Omental fat pad (tissue), 4 donors: ENCODE data around the gene ALB. TPM values are rescaled to one million over a fixed set of nuclear protein-coding genes. Genes with fewer than 3 reads are reported as not detected.

Source experiments
- ATAC-seq: fragments of 150-250 bp; one replicate; pipeline ENCODE4 v1.9.1; 2016; ENCODE audit warnings: mild to moderate bottlenecking, moderate library complexity; ENCODE audit not compliant: low FRiP score
- DNase-seq: peaks from one replicate; pipeline ENCODE4 v3.0.0-alpha.2; 2019; ENCODE audit warnings: low spot score
- CTCF ChIP-seq, 3 donors: fragments of 450-650 bp; IDR thresholded peaks; one replicate each; pipeline ENCODE4 v1.5.1; 2016 to 2017; ENCODE audit warnings: antibody characterized with exemption in 3 of 3, mild to moderate bottlenecking in 3 of 3, moderate library complexity in 2 of 3
- total RNA-seq, 4 donors: library from RNA; depleted of rRNA; stranded (reverse); fragments of >200 nt; gene quantifications; one replicate each; pipeline ENCODE4 v1.1.0, GENCODE V29; 2016

Gene ALB
- total RNA-seq, 4 donors from 2014 or later, result 1.2 TPM; not detected in 3

GRCh38 chr4:73419106-73420038 is 15.3 kb downstream of the ALB start:
- TF ChIP-seq CTCF (IDR thresholded peaks at IDR 0.05), result no peak
- no peak for ATAC-seq
- DNase-seq, result no peak

GRCh38 chr4:73420615-73421014 is 16.5 kb downstream of the ALB start:
- TF ChIP-seq CTCF (IDR thresholded peaks at IDR 0.05), result no peak
- DNase-seq, result no peak
- ATAC-seq, result no peak

GRCh38 chr4:73421708-73422457 is 17.8 kb downstream of the ALB start:
- no peak for TF ChIP-seq CTCF (IDR thresholded peaks at IDR 0.05)
- ATAC-seq (no peak), DNase-seq (no peak)

GRCh38 chr4:73422458-73422752 is 18.3 kb downstream of the ALB start:
- TF ChIP-seq CTCF (IDR thresholded peaks at IDR 0.05), result no peak

GRCh38 chr4:73423184-73423583 is 19.1 kb downstream of the ALB start:
- no peak for DNase-seq
- no peak for ATAC-seq
- no peak for TF ChIP-seq CTCF (IDR thresholded peaks at IDR 0.05)

More at GRCh38 chr4:73422458-73422752, 18.3 kb downstream of the ALB start:
- ATAC-seq (no peak), DNase-seq (no peak)

- no peak for DNase-seq
- TF ChIP-seq CTCF (IDR thresholded peaks at IDR 0.05), result no peak
- no peak for ATAC-seq
Observed at GRCh38 chr4:73426666-73427065, 22.6 kb downstream of the ALB start.
